Trophoblast cell (in vitro differentiated cells and primary cell): ENCODE results near the gene TACC3.

Experiments
- DNase-seq, 2 donors: peaks; one replicate each; pipeline ENCODE4 v3.0.0-alpha.2; 2016
- H2AFZ ChIP-seq: 2 replicates; pipeline ENCODE4 v1.6.1; 2013; ENCODE audit warnings: low read length, moderate library complexity, mild to moderate bottlenecking; ENCODE audit not compliant: insufficient read depth, poor library complexity
- H2AK5ac ChIP-seq: 2 replicates; pipeline ENCODE4 v1.6.1; 2013; ENCODE audit warnings: mild to moderate bottlenecking, low read length
- H2BK120ac ChIP-seq: 2 replicates; pipeline ENCODE4 v1.6.1; 2013; ENCODE audit warnings: low read length, mild to moderate bottlenecking, moderate library complexity; ENCODE audit not compliant: insufficient read depth, poor library complexity
- H2BK12ac ChIP-seq: 2 replicates; pipeline ENCODE4 v1.6.1; 2013; ENCODE audit warnings: mild to moderate bottlenecking, low read length, moderate library complexity
- H2BK5ac ChIP-seq: 2 replicates; pipeline ENCODE4 v1.6.1; 2013; ENCODE audit warnings: low read length, low read depth, moderate library complexity, mild to moderate bottlenecking; ENCODE audit not compliant: poor library complexity
- H3K14ac ChIP-seq: 2 replicates; pipeline ENCODE4 v1.6.1; 2013; ENCODE audit warnings: mild to moderate bottlenecking, low read length
- H3K18ac ChIP-seq: 2 replicates; pipeline ENCODE4 v1.6.1; 2013; ENCODE audit warnings: mild to moderate bottlenecking, low read length
- H3K23ac ChIP-seq: 2 replicates; pipeline ENCODE4 v1.6.1; 2013; ENCODE audit warnings: low read length
- H3K27ac ChIP-seq: 2 replicates; pipeline ENCODE4 v1.5.1; 2013; ENCODE audit warnings: low read depth, mild to moderate bottlenecking, inconsistent platforms, low read length, moderate library complexity
- H3K27me3 ChIP-seq: 2 replicates; pipeline ENCODE4 v1.6.1; 2013; ENCODE audit warnings: inconsistent platforms, mild to moderate bottlenecking, low read length, moderate library complexity; ENCODE audit not compliant: insufficient read depth
- H3K36me3 ChIP-seq, 2 experiments: 1 replicate in 1 of 2; 2 replicates in 1 of 2; pipeline ENCODE4 v1.6.1; 2013; ENCODE audit warnings: low read length in 2 of 2, mild to moderate bottlenecking in 2 of 2, moderate library complexity in 1 of 2; ENCODE audit not compliant: insufficient read depth in 2 of 2, control insufficient read depth in 1 of 2
- H3K4ac ChIP-seq: 2 replicates; pipeline ENCODE4 v1.6.1; 2013; ENCODE audit warnings: low read depth, mild to moderate bottlenecking, low read length, moderate library complexity
- H3K4me1 ChIP-seq, 2 experiments: 1 replicate in 1 of 2; 2 replicates in 1 of 2; pipeline ENCODE4 v1.6.1; 2013; ENCODE audit warnings: low read length in 2 of 2, mild to moderate bottlenecking in 2 of 2, moderate library complexity in 1 of 2; ENCODE audit not compliant: insufficient read depth in 2 of 2, control insufficient read depth in 1 of 2
- H3K4me2 ChIP-seq: 2 replicates; pipeline ENCODE4 v1.6.1; 2013; ENCODE audit warnings: inconsistent platforms, mild to moderate bottlenecking, low read length, moderate library complexity
- H3K4me3 ChIP-seq: 2 replicates; pipeline ENCODE4 v1.5.1; 2013; ENCODE audit warnings: mild to moderate bottlenecking, low read depth, low read length, inconsistent platforms
- H3K79me1 ChIP-seq: one replicate; pipeline ENCODE4 v1.6.1; 2013; ENCODE audit warnings: low read length
- H3K79me2 ChIP-seq: 2 replicates; pipeline ENCODE4 v1.6.1; 2013; ENCODE audit warnings: low read length, mild to moderate bottlenecking; ENCODE audit not compliant: control insufficient read depth, insufficient read depth, poor library complexity
- H3K9ac ChIP-seq: 2 replicates; pipeline ENCODE4 v1.6.1; 2013; ENCODE audit warnings: mild to moderate bottlenecking, low read length
- H3K9me3 ChIP-seq: 2 replicates; pipeline ENCODE4 v1.6.1; 2013; ENCODE audit warnings: low read depth, mild to moderate bottlenecking, control low read depth, inconsistent platforms, low read length; ENCODE audit not compliant: insufficient read depth
- H4K12ac ChIP-seq: 2 replicates; pipeline ENCODE4 v1.6.1; 2013; ENCODE audit warnings: low read depth, mild to moderate bottlenecking, low read length, moderate library complexity
- H4K8ac ChIP-seq: 2 replicates; pipeline ENCODE4 v1.6.1; 2013; ENCODE audit warnings: low read depth, mild to moderate bottlenecking, low read length, moderate library complexity
- H4K91ac ChIP-seq: one replicate; pipeline ENCODE4 v1.6.1; 2013; ENCODE audit warnings: low read depth, mild to moderate bottlenecking, low read length, moderate library complexity
- WGBS: extraction: QIAGEN DNeasy Blood & Tissue Kit; methylation state at CpG from one replicate; pipeline ENCODE4 v1.1.7; 2013; ENCODE audit warnings: missing lambda C conversion rate; ENCODE audit not compliant: insufficient read length, insufficient coverage; ENCODE audit errors: extremely low coverage; 5-methylcytosine and 5-hydroxymethylcytosine counted together

The TACC3 gene

DNA sequence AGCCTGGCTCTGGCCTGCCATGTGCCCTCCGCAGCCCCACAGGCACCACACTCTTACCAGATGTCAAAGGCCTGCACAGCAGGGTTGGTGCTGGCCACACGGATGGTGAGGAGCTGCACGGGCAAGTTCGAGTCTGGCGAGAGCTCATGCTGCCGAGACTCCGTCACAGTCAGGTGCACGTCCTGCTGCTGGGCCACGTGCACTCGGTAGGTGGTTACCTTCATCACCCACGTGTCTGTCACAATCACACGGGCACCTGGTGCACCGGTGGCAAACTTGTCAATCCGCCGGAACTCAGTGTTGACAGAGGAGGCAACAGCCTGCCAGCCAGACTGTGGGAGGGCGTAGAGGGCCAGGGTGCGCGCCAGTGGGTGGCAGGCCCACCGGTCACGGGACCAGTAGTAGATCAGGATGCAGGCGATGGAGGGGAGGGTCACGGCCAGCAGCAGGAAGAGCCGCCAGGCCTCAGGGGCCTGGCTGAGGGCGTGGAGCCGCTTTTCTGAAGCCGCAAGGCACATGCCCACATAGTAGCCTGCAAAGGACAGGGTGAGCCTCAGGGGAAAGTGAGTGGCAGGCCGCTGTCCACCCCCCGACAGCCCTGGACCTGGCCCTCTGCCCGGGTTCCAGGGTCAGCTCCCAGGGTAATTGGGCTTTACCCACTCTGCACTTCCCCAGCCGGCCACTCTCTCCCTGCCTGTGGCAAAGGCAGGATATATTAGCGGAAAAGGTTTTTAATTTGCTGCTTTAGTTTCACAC, 3.0 kb upstream of the TACC3 start:
- no peak overlapping the region for H4K91ac ChIP-seq
- peaks cover 23 to 29% of the 10 kb centered on the region in 2 experiments for H3K36me3 ChIP-seq
- no peak overlapping the region for H2AK5ac ChIP-seq
- H3K4me1 ChIP-seq, result peaks cover 14 to 20% of the 10 kb centered on the region in 2 experiments
- no peak overlapping the region for H3K4ac ChIP-seq
- no peak overlapping the region for H3K9ac ChIP-seq
- H3K4me2 ChIP-seq, result no peak overlapping the region
- no peak overlapping the region for H3K14ac ChIP-seq
- no peak overlapping the region for H2BK12ac ChIP-seq
- H2BK120ac ChIP-seq, result no peak overlapping the region
- peaks cover 19% of the 10 kb centered on the region for H3K79me2 ChIP-seq
- peaks cover 6% of the 10 kb centered on the region for H3K79me1 ChIP-seq
- peak overlapping the region; percentile 29 for H3K4me3 ChIP-seq
- H4K8ac ChIP-seq, result no peak overlapping the region
- H2BK5ac ChIP-seq, result no peak overlapping the region
- H3K27ac ChIP-seq, result no peak overlapping the region
- no peak overlapping the region for H4K12ac ChIP-seq
- no CpG with 5 or more reads among the region's 31 CpGs for WGBS
- DNase-seq, result no peak
- H3K9me3 ChIP-seq, result no peaks in the 10 kb centered on the region
- H2AFZ ChIP-seq, result no peak overlapping the region
- no peaks in the 10 kb centered on the region for H3K27me3 ChIP-seq
- H3K18ac ChIP-seq, result no peak overlapping the region
- H3K23ac ChIP-seq, result no peak overlapping the region

DNA sequence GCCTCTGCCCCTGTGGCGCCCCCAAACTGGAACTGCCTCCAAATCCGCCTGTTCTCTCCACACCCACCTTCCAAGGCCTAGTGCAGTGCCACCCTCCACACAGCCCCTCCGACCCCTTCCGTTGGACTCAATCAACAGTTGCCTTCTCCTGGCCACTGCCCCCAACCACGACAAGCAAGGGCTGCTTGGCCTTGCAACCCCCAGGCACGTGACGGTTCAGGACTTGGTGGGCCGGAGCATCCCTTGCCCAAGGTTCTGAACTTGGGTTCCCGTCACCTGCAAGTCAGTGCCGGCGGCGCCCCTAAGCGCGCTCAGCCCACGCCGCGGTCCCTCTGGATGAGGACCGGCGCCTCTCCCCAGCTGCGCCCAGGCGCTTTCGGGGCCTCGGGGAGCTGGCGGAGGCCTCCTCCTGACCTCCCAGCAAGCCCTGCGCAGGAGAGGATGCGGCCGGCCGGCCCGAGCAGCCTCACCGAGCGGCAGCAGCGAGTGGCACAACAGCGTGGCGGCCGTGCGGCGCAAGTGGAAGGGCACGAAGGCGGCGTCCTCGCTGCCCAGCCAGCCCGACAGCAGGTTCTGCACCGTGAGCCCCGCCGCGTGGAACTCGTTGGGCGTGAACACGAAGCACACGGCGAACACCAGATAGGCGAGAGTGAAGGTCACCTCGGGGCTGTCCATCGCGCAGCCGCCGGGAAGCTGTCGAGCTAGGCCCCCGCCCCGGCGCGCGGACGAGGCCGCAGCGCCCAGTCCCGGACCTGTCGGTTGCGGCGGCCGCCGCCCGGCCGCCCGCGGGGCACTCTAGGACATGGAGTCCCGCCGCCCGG, 948 bp upstream of the TACC3 start:
- Histone ChIP-seq H3K23ac (peak overlapping the region; percentile 56), H2AK5ac (peak overlapping the region; percentile 16), H3K14ac (peak overlapping the region; percentile 95), H4K8ac (peak overlapping the region; percentile 91), H3K36me3 (peaks cover 38 to 41% of the 10 kb centered on the region in 2 experiments), H4K91ac (peak overlapping the region; percentile 89), H3K79me1 (peaks cover 6% of the 10 kb centered on the region), H3K4me1 (peaks cover 14 to 18% of the 10 kb centered on the region in 2 experiments), H3K4ac (peak overlapping the region; percentile 30), H4K12ac (peak overlapping the region; percentile 86), H2BK5ac (peak overlapping the region; percentile 18), H2BK12ac (no peak overlapping the region), H3K4me2 (peak overlapping the region; percentile 80), H3K4me3 (peak overlapping the region; percentile 90), H2AFZ (peak overlapping the region; percentile 89), H3K27ac (peak overlapping the region; percentile 40), H3K79me2 (peaks cover 19% of the 10 kb centered on the region), H3K9me3 (no peaks in the 10 kb centered on the region), H2BK120ac (peak overlapping the region; percentile 71), H3K18ac (peak overlapping the region; percentile 82), H3K9ac (peak overlapping the region; percentile 57), H3K27me3 (no peaks in the 10 kb centered on the region)
- no CpG with 5 or more reads among the region's 79 CpGs for WGBS
- peak in 1 of 2 donors; percentile 31 for DNase-seq

DNA sequence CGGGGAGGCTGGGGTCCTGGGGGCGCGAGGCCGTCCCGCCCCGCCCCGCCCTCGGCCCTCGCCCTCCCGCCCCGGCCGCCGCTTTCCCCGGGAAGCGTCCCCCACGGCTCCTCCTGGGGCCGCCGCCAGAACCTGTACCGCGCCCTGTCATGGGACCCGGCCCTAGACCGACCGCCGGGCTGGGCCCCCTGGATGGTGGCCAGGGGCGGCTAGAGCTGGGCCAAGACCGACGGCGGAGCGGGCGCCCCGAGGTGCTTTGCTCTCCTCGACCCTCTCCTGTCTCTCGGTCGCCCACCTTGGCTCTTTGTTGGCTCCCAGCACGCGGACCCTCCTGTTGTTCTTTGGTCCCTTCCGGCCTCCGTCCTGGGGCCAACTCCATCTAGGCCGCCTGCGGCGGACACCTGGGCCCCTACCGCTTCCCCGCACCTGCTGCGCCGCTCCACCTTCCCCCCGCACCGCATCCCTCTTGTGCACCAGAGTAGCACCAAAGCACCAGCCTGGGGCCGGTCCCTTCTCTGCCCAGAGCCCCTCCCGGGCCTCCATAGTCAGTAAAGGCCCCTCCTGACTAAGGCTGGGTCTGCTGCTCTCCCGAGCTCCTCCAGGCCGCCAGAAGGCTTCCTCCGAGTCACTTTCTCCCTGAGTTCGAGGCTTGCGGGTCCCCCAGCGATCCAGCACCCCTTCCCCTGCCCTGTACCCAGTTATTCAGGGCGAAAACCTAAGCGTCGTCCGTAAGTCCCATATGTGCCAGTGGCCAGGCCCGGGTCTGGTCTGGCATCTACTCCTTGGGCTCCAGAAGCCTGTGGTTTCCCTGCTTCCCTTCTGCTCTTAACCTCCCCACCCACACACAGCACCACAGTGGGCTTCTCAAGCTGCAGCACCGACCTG, 587 bp downstream of the TACC3 start:
- Histone ChIP-seq H2BK5ac (peak overlapping the region; percentile 3), H2BK120ac (peak overlapping the region; percentile 18), H2AFZ (peak overlapping the region; percentile 24), H3K27ac (no peak overlapping the region), H2BK12ac (no peak overlapping the region), H4K91ac (peak overlapping the region; percentile 48), H3K4me3 (peak overlapping the region; percentile 86), H3K79me1 (peaks cover 6% of the 10 kb centered on the region), H3K9me3 (no peaks in the 10 kb centered on the region), H3K4ac (peak overlapping the region; percentile 59), H2AK5ac (no peak overlapping the region), H3K23ac (no peak overlapping the region), H3K9ac (peak overlapping the region; percentile 13), H3K36me3 (peaks cover 43 to 46% of the 10 kb centered on the region in 2 experiments), H3K4me1 (peaks cover 14 to 18% of the 10 kb centered on the region in 2 experiments), H3K27me3 (no peaks in the 10 kb centered on the region), H3K4me2 (peak overlapping the region; percentile 65), H3K14ac (peak overlapping the region; percentile 32), H4K12ac (no peak overlapping the region), H3K79me2 (peaks cover 19% of the 10 kb centered on the region), H4K8ac (peak overlapping the region; percentile 19), H3K18ac (no peak overlapping the region)
- DNase-seq, result no peak
- WGBS, result no CpG with 5 or more reads among the region's 61 CpGs
